RWPE2 (cell line): ENCODE data around the gene MORN5.

ENCODE experiments used
- ATAC-seq: fragments of 200-7000 bp; cut with Tn5 transposase; 3 replicates; pipeline ENCODE4 v1.9.1; 2021; ENCODE audit warnings: low read depth
- DNase-seq: peaks from one replicate; pipeline ENCODE4 v3.0.0-alpha.2; 2020; ENCODE audit warnings: low spot score
- H3K27ac ChIP-seq: fragments of 450-650 bp; 2 replicates; pipeline ENCODE4 v1.5.1; 2017; ENCODE audit warnings: mild to moderate bottlenecking; ENCODE audit not compliant: poor library complexity, severe bottlenecking
- H3K27me3 ChIP-seq: fragments of 250-450 bp; sonication (Bioruptor Pico); 2 replicates; pipeline ENCODE4 v1.5.1; 2021; ENCODE audit warnings: mild to moderate bottlenecking, moderate library complexity; ENCODE audit not compliant: insufficient read depth, poor library complexity, severe bottlenecking
- H3K36me3 ChIP-seq: fragments of 250-450 bp; sonication (Bioruptor Pico); 2 replicates; pipeline ENCODE4 v1.5.1; 2020; ENCODE audit warnings: low read depth, mild to moderate bottlenecking, moderate library complexity
- H3K4me1 ChIP-seq: fragments of 250-450 bp; sonication (Bioruptor Pico); 2 replicates; pipeline ENCODE4 v1.5.1; 2021; ENCODE audit warnings: mild to moderate bottlenecking, moderate library complexity; ENCODE audit not compliant: insufficient read depth, poor library complexity, severe bottlenecking
- H3K4me3 ChIP-seq: fragments of 250-450 bp; sonication (Bioruptor Pico); 2 replicates; pipeline ENCODE4 v1.5.1; 2021; ENCODE audit warnings: mild to moderate bottlenecking, moderate library complexity; ENCODE audit not compliant: severe bottlenecking
- H3K9me3 ChIP-seq: fragments of 250-450 bp; sonication (Bioruptor Pico); 2 replicates; pipeline ENCODE4 v1.5.1; 2021; ENCODE audit warnings: mild to moderate bottlenecking, moderate library complexity; ENCODE audit not compliant: severe bottlenecking
- CTCF ChIP-seq: fragments of 450-650 bp; IDR thresholded peaks from one replicate; pipeline ENCODE4 v1.5.1; 2017; ENCODE audit warnings: mild to moderate bottlenecking, moderate library complexity; ENCODE audit not compliant: poor library complexity, severe bottlenecking

MORN5 gene

GRCh38 chr9:122127396-122127798 is 32.3 kb upstream of the MORN5 start:
- TF ChIP-seq CTCF = no peak

GRCh38 chr9:122128007-122128968 is 31.4 kb upstream of the MORN5 start:
- no peaks in the 10 kb centered on the region for H3K9me3 ChIP-seq
- H3K4me1 ChIP-seq = peaks cover 11% of the 10 kb centered on the region
- no peaks in the 10 kb centered on the region for H3K27me3 ChIP-seq
- no peak overlapping the region for H3K4me3 ChIP-seq
- no peak for ATAC-seq
- no peak overlapping the region for H3K27ac ChIP-seq
- no peak for DNase-seq
- TF ChIP-seq CTCF = no peak
- H3K36me3 ChIP-seq = no peaks in the 10 kb centered on the region

More at GRCh38 chr9:122127396-122127798, 32.3 kb upstream of the MORN5 start:
- ATAC-seq (no peak), DNase-seq (no peak)
- H3K36me3 ChIP-seq = no peaks in the 10 kb centered on the region
- no peaks in the 10 kb centered on the region for H3K27me3 ChIP-seq
- H3K4me1 ChIP-seq = peaks cover 11% of the 10 kb centered on the region
- H3K27ac ChIP-seq = no peak overlapping the region
- H3K9me3 ChIP-seq = no peaks in the 10 kb centered on the region
- H3K4me3 ChIP-seq = no peak overlapping the region

GRCh38 chr9:122128969-122129343 is 30.8 kb upstream of the MORN5 start:
- no peak for ATAC-seq
- Histone ChIP-seq H3K36me3 (no peaks in the 10 kb centered on the region), H3K9me3 (no peaks in the 10 kb centered on the region), H3K4me3 (no peak overlapping the region), H3K4me1 (peaks cover 11% of the 10 kb centered on the region), H3K27me3 (no peaks in the 10 kb centered on the region), H3K27ac (no peak overlapping the region)
- TF ChIP-seq CTCF = no peak
- no peak for DNase-seq

GRCh38 chr9:122129969-122130368 is 29.7 kb upstream of the MORN5 start:
- ATAC-seq = no peak
- TF ChIP-seq CTCF = no peak
- no peaks in the 10 kb centered on the region for H3K27me3 ChIP-seq

GRCh38 chr9:122130837-122131236 is 28.9 kb upstream of the MORN5 start:
- H3K4me1 ChIP-seq = peaks cover 6% of the 10 kb centered on the region
- no peaks in the 10 kb centered on the region for H3K9me3 ChIP-seq
- no peaks in the 10 kb centered on the region for H3K27me3 ChIP-seq
- no peaks in the 10 kb centered on the region for H3K36me3 ChIP-seq
- ATAC-seq (no peak), DNase-seq (no peak)
- no peak for TF ChIP-seq CTCF
- H3K4me3 ChIP-seq = no peak overlapping the region
- H3K27ac ChIP-seq = no peak overlapping the region

More at GRCh38 chr9:122129969-122130368, 29.7 kb upstream of the MORN5 start:
- Histone ChIP-seq H3K4me1 (peaks cover 11% of the 10 kb centered on the region), H3K36me3 (no peaks in the 10 kb centered on the region), H3K4me3 (no peak overlapping the region), H3K27ac (no peak overlapping the region), H3K9me3 (no peaks in the 10 kb centered on the region)
- DNase-seq = no peak
